Trophoblast cell (in vitro differentiated cells and primary cell): ENCODE measurements around the gene TMEM63B.
A peak's percentile ranks its signal among the peaks of the same experiment; 100 is the strongest.
"Not testable (repeated sequence)": the region's sequence is repeated elsewhere in the genome, so short reads cannot be mapped to it uniquely, and the experiment has no call there.

ENCODE experiments used
- DNase-seq, 2 donors: peaks; one replicate each; pipeline ENCODE4 v3.0.0-alpha.2; 2016
- H2AFZ ChIP-seq: 2 replicates; pipeline ENCODE4 v1.6.1; 2013; ENCODE audit warnings: low read length, moderate library complexity, mild to moderate bottlenecking; ENCODE audit not compliant: insufficient read depth, poor library complexity
- H2AK5ac ChIP-seq: 2 replicates; pipeline ENCODE4 v1.6.1; 2013; ENCODE audit warnings: mild to moderate bottlenecking, low read length
- H2BK120ac ChIP-seq: 2 replicates; pipeline ENCODE4 v1.6.1; 2013; ENCODE audit warnings: low read length, mild to moderate bottlenecking, moderate library complexity; ENCODE audit not compliant: insufficient read depth, poor library complexity
- H2BK12ac ChIP-seq: 2 replicates; pipeline ENCODE4 v1.6.1; 2013; ENCODE audit warnings: mild to moderate bottlenecking, low read length, moderate library complexity
- H2BK5ac ChIP-seq: 2 replicates; pipeline ENCODE4 v1.6.1; 2013; ENCODE audit warnings: low read length, low read depth, moderate library complexity, mild to moderate bottlenecking; ENCODE audit not compliant: poor library complexity
- H3K14ac ChIP-seq: 2 replicates; pipeline ENCODE4 v1.6.1; 2013; ENCODE audit warnings: mild to moderate bottlenecking, low read length
- H3K18ac ChIP-seq: 2 replicates; pipeline ENCODE4 v1.6.1; 2013; ENCODE audit warnings: mild to moderate bottlenecking, low read length
- H3K23ac ChIP-seq: 2 replicates; pipeline ENCODE4 v1.6.1; 2013; ENCODE audit warnings: low read length
- H3K27ac ChIP-seq: 2 replicates; pipeline ENCODE4 v1.5.1; 2013; ENCODE audit warnings: low read depth, mild to moderate bottlenecking, inconsistent platforms, low read length, moderate library complexity
- H3K27me3 ChIP-seq: 2 replicates; pipeline ENCODE4 v1.6.1; 2013; ENCODE audit warnings: inconsistent platforms, mild to moderate bottlenecking, low read length, moderate library complexity; ENCODE audit not compliant: insufficient read depth
- H3K36me3 ChIP-seq, 2 experiments: 1 replicate in 1 of 2; 2 replicates in 1 of 2; pipeline ENCODE4 v1.6.1; 2013; ENCODE audit warnings: low read length in 2 of 2, mild to moderate bottlenecking in 2 of 2, moderate library complexity in 1 of 2; ENCODE audit not compliant: insufficient read depth in 2 of 2, control insufficient read depth in 1 of 2
- H3K4ac ChIP-seq: 2 replicates; pipeline ENCODE4 v1.6.1; 2013; ENCODE audit warnings: low read depth, mild to moderate bottlenecking, low read length, moderate library complexity
- H3K4me1 ChIP-seq, 2 experiments: 1 replicate in 1 of 2; 2 replicates in 1 of 2; pipeline ENCODE4 v1.6.1; 2013; ENCODE audit warnings: low read length in 2 of 2, mild to moderate bottlenecking in 2 of 2, moderate library complexity in 1 of 2; ENCODE audit not compliant: insufficient read depth in 2 of 2, control insufficient read depth in 1 of 2
- H3K4me2 ChIP-seq: 2 replicates; pipeline ENCODE4 v1.6.1; 2013; ENCODE audit warnings: inconsistent platforms, mild to moderate bottlenecking, low read length, moderate library complexity
- H3K4me3 ChIP-seq: 2 replicates; pipeline ENCODE4 v1.5.1; 2013; ENCODE audit warnings: mild to moderate bottlenecking, low read depth, low read length, inconsistent platforms
- H3K79me1 ChIP-seq: one replicate; pipeline ENCODE4 v1.6.1; 2013; ENCODE audit warnings: low read length
- H3K79me2 ChIP-seq: 2 replicates; pipeline ENCODE4 v1.6.1; 2013; ENCODE audit warnings: low read length, mild to moderate bottlenecking; ENCODE audit not compliant: control insufficient read depth, insufficient read depth, poor library complexity
- H3K9ac ChIP-seq: 2 replicates; pipeline ENCODE4 v1.6.1; 2013; ENCODE audit warnings: mild to moderate bottlenecking, low read length
- H3K9me3 ChIP-seq: 2 replicates; pipeline ENCODE4 v1.6.1; 2013; ENCODE audit warnings: low read depth, mild to moderate bottlenecking, control low read depth, inconsistent platforms, low read length; ENCODE audit not compliant: insufficient read depth
- H4K12ac ChIP-seq: 2 replicates; pipeline ENCODE4 v1.6.1; 2013; ENCODE audit warnings: low read depth, mild to moderate bottlenecking, low read length, moderate library complexity
- H4K8ac ChIP-seq: 2 replicates; pipeline ENCODE4 v1.6.1; 2013; ENCODE audit warnings: low read depth, mild to moderate bottlenecking, low read length, moderate library complexity
- H4K91ac ChIP-seq: one replicate; pipeline ENCODE4 v1.6.1; 2013; ENCODE audit warnings: low read depth, mild to moderate bottlenecking, low read length, moderate library complexity
- WGBS: extraction: QIAGEN DNeasy Blood & Tissue Kit; methylation state at CpG from one replicate; pipeline ENCODE4 v1.1.7; 2013; ENCODE audit warnings: missing lambda C conversion rate; ENCODE audit not compliant: insufficient read length, insufficient coverage; ENCODE audit errors: extremely low coverage; 5-methylcytosine and 5-hydroxymethylcytosine counted together

The TMEM63B gene

DNA sequence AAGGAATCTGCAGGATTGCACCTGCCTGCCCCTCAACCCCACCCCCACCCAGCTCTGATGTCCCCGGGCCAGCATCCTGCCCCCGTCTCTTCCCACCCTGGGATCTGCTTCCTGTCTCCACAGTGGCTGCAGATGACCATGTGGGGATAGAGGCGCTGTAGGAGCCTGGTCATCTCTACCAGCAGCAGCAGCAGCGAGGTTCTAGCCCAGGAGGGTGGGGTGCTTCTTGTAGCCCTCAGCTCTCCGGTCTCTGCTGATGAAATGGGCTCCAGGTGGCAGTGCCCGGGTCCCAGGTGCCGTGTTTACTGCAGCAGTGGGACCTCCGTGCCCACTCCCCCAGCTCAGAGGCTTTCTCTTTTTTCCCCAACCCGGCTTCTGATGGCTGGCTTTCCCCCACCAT is 56.4 kb downstream of the TMEM63B start:
- Histone ChIP-seq H3K9me3 (no peaks in the 10 kb centered on the region), H4K91ac (peak overlapping the region; percentile 48), H3K4ac (no peak overlapping the region), H3K36me3 (no peaks in the 10 kb centered on the region), H3K4me3 (no peak overlapping the region), H3K4me2 (no peak overlapping the region), H2AK5ac (peak overlapping the region; percentile 69), H2BK5ac (no peak overlapping the region), H3K79me2 (no peaks in the 10 kb centered on the region), H4K12ac (no peak overlapping the region), H4K8ac (no peak overlapping the region), H3K18ac (no peak overlapping the region), H3K79me1 (peaks cover 20% of the 10 kb centered on the region), H3K9ac (no peak overlapping the region), H3K27ac (no peak overlapping the region), H3K27me3 (no peaks in the 10 kb centered on the region), H3K23ac (no peak overlapping the region), H3K4me1 (peaks cover 10 to 21% of the 10 kb centered on the region in 2 experiments), H2BK12ac (no peak overlapping the region), H2AFZ (no peak overlapping the region), H3K14ac (peak overlapping the region; percentile 53), H2BK120ac (no peak overlapping the region)
- no peak for DNase-seq
- WGBS, result no CpG with 5 or more reads among the region's 9 CpGs

DNA sequence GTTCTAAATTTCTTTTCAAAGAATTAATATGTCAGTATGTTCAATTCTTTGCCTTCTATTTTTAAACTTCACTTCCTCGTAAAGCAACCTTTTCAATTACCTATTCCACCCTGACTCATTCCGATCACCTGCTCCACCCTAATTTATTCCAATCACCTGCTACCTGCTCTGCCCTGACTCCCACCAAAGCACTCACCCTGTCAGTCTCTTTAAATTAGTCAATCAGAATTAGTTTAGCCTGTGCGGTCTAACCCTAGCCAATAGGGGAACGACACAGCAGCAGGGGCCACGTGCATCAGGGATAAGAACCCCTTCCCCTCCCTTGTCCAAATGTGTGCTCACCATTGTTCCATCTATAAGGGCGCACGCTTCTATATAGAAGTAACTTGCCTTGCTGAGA is 58.0 kb downstream of the TMEM63B start:
- H3K4me3 ChIP-seq, H3K9me3 ChIP-seq, H3K9ac ChIP-seq, H3K27ac ChIP-seq, H3K36me3 ChIP-seq, H3K23ac ChIP-seq, H4K12ac ChIP-seq, H3K79me2 ChIP-seq, H2BK12ac ChIP-seq, H2BK5ac ChIP-seq, H3K18ac ChIP-seq, H3K14ac ChIP-seq, H2AFZ ChIP-seq, DNase-seq, H4K91ac ChIP-seq, H2BK120ac ChIP-seq, H3K4me2 ChIP-seq, H3K27me3 ChIP-seq, H4K8ac ChIP-seq, H2AK5ac ChIP-seq, H3K4ac ChIP-seq: not testable (repeated sequence)
- peaks cover 14% of the 10 kb centered on the region for H3K79me1 ChIP-seq
- no CpG with 5 or more reads among the region's 7 CpGs for WGBS
- peaks cover 9 to 13% of the 10 kb centered on the region in 2 experiments for H3K4me1 ChIP-seq

DNA sequence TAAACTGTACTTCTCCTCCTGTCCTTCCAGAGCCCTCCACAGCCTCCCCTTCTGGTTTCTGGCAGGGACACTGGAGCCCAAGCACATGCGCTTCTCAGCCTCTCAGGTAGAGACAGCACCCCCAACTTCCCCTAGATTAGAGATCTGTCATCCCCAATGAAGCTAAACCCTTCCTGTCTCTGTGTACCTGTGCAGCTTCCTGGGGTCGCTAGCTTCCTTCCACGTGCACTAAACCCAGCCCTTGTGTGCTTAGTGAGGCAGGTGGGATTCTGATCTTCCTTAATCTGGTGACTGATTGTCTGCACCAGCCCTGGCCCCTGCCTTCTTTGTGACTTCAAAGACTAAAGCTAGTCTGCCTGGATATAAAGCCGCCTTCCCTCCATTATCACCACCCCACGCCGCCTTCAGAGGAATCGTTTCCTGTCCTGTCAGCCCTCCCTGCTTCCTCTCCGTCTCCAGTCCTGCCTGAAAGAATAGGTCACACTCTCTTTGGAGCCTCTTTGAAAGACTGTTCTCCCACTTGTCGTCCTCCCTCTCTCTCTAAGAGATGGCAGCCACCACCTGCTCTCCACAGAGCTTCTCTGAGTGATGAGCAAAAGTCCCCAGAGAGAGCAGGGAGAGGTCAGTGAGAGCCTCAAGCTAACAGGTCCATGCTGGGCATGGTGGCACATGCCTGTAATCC is 58.7 kb downstream of the TMEM63B start:
- Histone ChIP-seq H3K4me2 (no peak overlapping the region), H3K14ac (no peak overlapping the region), H3K4me3 (no peak overlapping the region), H2BK5ac (no peak overlapping the region), H3K9me3 (no peaks in the 10 kb centered on the region), H3K36me3 (no peaks in the 10 kb centered on the region), H3K27me3 (no peaks in the 10 kb centered on the region), H4K12ac (no peak overlapping the region), H4K91ac (no peak overlapping the region), H3K4ac (no peak overlapping the region), H4K8ac (no peak overlapping the region), H3K18ac (no peak overlapping the region), H2BK120ac (no peak overlapping the region), H3K79me2 (no peaks in the 10 kb centered on the region), H3K9ac (no peak overlapping the region), H3K4me1 (peaks cover 9 to 11% of the 10 kb centered on the region in 2 experiments), H3K23ac (no peak overlapping the region), H3K79me1 (peaks cover 7% of the 10 kb centered on the region), H3K27ac (no peak overlapping the region), H2AK5ac (no peak overlapping the region), H2BK12ac (peak overlapping the region; percentile 37), H2AFZ (no peak overlapping the region)
- WGBS, result no CpG with 5 or more reads among the region's 9 CpGs
- no peak for DNase-seq

DNA sequence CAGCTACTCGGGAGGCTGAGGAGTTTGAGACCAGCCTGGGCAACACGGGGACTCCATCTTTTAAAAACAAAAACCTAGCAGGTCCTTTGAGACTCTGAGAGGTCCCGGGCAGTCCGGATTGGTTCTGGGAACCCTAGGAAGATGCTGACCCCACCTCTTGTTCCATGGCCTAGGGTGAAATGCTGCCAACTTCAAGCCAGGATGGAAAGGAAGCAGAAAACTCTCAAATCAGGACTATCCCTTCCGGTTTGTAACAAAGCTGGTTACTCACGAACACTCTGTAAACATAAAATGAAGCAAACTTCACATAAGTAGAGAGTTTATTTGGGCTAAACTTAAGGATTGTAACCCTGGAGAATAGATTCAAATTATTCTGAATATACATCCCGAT is 59.3 kb downstream of the TMEM63B start:
- no peak for DNase-seq
- no peak overlapping the region for H3K18ac ChIP-seq
- no peak overlapping the region for H2BK120ac ChIP-seq
- peaks cover 7% of the 10 kb centered on the region for H3K79me1 ChIP-seq
- no peak overlapping the region for H4K8ac ChIP-seq
- no peaks in the 10 kb centered on the region for H3K9me3 ChIP-seq
- H4K12ac ChIP-seq, result no peak overlapping the region
- no peak overlapping the region for H2AFZ ChIP-seq
- WGBS, result no CpG with 5 or more reads among the region's 7 CpGs
- H3K4me1 ChIP-seq, result peaks cover 9 to 11% of the 10 kb centered on the region in 2 experiments
- H3K9ac ChIP-seq, result no peak overlapping the region
- H3K4ac ChIP-seq, result no peak overlapping the region
- no peak overlapping the region for H3K4me3 ChIP-seq
- H3K4me2 ChIP-seq, result no peak overlapping the region
- no peak overlapping the region for H3K27ac ChIP-seq
- no peaks in the 10 kb centered on the region for H3K27me3 ChIP-seq
- no peak overlapping the region for H2BK12ac ChIP-seq
- no peak overlapping the region for H2BK5ac ChIP-seq
- no peak overlapping the region for H3K23ac ChIP-seq
- H4K91ac ChIP-seq, result no peak overlapping the region
- H2AK5ac ChIP-seq, result no peak overlapping the region
- H3K79me2 ChIP-seq, result no peaks in the 10 kb centered on the region
- H3K36me3 ChIP-seq, result no peaks in the 10 kb centered on the region
- no peak overlapping the region for H3K14ac ChIP-seq
